GM19438 (cell line): ENCODE measurements around the gene USP6NL.

ENCODE experiments used
- ATAC-seq: cut with Tn5 transposase; IDR thresholded peaks from one replicate; pipeline ENCODE4 v1.9.1; 2021; ENCODE audit warnings: low read depth; ENCODE audit not compliant: unreplicated experiment

USP6NL gene

DNA sequence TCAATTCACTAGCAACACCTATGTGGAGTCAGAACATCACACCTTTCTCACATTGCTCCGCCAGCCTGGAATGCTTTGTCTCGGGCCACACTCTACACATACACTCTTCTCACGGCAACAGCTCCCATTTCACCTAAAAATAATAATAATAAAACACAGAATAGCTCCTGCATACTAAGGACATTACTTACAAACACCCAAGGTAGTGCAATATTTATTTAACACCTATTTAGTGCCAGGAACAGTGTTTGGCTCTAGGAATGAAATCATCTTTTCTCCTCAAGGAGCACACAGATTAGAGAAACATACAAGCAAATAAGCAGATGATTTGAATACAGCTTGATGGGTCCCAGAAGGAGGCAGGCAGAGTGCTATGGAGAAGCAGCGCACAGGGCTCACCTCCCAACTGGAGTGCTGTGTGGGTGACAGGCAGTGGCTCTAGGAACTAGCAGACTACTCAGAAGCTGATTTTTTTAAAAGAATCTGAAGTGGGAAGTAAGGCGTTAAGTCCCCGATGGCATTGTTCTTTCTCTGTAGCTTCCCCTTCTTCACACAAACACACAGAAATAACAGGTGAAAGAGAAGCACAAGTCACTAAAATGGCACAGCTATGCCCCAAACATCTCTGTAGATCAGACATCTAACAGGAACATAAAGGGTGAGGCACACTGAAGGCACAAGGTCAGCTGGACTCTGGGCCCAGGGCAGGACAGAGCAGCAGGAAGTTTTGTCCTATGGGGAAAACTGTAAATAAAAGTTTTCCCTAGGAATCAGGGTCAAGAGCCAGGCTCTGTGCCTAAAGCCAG, 16.7 kb downstream of the USP6NL start:
- ATAC-seq = no peak

DNA sequence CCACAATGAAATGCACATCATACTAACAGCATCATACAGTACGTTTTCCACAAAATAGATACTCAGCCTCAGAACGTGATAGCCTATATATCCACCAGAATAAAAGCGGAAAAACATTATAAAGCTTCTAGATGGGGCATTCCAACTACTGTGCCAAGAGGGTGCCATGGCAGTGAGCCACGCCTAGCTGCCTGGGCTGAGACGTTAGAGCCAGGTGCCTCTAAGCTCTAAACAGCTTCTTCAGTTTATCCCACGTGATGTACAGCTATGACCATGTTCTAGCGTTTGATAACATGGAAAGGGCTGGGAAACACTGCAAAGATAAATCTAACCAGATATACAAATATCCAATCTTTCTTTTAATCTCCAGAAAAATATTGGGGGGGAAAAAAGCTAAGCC, 17.8 kb downstream of the USP6NL start:
- no peak for ATAC-seq

DNA sequence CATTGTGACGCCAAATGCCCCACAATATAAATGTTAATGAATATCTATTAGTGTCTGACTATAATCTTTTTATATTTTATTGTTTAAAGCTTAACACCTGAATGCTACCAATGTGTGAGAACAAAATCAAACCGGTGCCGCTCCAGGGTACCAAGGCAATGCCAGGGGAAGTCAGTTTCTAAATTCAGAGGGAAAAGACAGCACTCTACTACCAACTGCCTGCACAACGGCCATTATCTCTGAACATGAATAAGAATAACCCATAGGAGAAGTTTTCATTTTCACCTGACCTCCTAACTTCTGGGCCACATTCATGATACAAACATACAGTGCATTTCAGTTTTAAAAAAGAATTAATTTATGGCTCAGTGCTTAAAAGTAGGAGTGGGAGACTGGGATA, 21.7 kb downstream of the USP6NL start:
- no peak for ATAC-seq

DNA sequence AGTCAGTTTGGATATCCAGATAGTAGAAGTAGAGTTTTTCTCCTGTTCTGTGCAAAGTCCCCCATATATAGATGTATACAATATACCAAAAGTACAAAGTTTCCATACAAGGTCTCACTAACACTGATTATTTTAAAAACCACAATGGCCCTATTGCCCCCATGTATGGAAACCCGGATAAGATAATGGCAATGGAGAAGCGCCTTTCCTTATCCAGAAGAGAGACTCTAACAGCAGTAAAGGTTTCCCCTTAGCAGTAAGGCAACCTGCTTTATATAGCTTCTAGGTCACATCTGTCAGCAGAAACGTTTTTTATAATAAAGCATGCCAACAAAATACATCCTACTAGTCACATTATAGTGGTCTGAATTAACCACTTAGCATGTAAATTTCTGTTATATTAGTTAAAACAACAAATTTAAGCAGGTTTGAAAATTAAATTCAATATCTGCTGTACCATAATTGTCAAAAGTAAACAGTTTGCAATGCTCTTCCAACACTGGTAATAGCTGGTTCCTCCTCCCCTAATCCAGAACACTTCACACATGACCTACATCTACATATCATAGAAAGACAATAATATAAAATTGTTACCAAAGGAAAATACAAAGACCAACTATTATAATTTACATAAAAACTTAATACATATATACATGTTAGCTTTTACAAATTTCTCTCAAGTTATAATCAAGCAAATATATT, 22.4 kb downstream of the USP6NL start:
- ATAC-seq = no peak

DNA sequence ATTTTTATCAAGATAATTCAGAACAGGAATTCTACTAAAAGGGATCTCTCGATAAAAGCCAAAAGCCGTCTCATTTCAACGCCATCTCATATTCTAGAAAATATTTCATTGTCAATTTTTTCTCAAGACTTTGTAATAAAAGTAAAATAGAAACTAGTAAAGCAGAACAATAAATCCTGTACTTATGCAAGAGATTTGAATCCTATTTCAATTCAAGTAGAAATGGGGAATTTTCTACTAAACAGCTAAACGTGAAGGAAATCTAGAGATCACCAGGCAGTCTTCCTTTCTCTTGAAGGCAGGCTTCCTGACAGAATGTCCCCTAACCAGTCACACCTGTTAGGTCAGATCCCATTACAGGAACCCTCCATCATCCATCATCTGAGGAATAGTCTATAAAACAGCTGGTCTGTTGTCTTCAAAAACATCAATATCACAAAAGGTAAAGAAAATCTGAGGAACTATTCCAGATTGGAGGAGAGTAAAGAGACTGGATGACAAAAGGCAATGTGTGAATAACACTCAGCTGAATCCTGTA, 23.7 kb downstream of the USP6NL start:
- ATAC-seq = no peak

DNA sequence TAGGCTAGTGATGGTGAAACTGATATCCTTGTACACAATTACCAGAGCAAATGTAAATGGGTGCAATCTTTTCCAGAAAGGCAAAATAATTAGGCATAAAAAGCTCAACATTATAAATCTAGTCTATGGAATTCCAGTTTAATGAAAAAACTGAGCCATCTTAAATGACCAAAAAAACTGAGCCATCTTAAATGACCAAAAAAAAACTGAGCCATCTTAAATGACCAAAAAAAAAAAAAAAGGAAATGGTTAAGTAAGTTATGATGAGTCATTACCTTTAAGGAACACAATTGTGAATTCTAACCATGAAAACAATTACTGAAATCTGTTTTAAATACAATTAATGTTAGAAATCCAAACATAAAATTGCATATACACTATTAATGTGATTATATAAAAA, 25.3 kb downstream of the USP6NL start:
- ATAC-seq = no peak

DNA sequence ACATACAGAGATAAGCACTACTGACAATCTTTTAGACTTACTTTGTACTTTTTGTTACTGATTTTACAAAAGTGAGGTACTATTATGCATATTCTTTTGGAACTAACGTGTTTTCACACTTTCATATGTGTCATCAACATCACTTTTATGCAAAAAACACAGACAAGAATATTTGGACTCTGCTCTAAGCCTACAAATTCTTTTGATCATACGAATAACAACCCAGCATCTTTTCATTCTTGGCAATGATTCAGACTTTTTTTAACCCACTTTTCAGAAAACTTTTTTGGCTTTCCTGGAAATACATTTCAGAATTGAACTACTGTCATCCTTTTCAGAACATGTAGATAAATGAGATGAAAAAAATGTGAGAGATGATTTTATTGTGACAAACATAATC, 30.2 kb downstream of the USP6NL start:
- no peak for ATAC-seq

DNA sequence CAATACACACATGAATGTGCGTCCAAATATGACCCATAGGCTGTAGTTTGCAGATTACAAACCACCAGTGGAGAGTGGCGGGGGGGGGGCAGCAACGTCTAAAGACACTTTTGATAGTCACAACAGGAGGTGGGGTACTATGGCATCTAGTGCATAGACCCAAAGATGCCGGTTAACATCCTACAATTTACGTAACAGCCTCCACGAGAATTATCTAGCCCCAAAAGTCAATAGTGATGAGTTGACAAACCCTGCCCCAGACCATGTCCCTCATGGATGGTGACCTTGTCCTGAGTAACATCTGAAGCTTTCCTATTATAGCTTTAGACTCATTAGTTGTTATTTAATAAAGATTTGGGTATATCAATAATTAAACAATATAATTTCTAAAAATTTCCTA, 31.6 kb downstream of the USP6NL start:
- ATAC-seq = no peak

DNA sequence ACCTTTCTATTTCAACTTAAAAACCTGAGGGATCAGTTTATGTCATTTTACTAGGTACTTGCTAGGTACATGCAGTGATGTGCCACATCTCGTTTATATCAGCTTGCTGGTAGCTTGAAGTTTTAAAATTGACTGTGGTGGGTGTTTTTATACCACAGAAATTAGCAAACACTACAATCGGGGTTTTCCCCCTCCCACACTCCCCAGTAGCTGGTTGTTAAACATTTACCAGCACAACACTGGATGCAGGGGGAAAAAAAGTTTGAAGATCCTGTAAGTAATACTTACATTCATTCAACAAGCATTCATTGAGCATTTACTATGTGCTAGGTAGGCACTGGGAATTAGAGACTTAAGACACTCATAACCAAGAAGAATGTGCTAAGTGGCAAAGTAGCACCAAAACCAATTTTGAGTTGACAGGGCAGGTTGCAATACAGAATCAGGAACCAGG, 32.6 kb downstream of the USP6NL start:
- ATAC-seq = peak; percentile 58

DNA sequence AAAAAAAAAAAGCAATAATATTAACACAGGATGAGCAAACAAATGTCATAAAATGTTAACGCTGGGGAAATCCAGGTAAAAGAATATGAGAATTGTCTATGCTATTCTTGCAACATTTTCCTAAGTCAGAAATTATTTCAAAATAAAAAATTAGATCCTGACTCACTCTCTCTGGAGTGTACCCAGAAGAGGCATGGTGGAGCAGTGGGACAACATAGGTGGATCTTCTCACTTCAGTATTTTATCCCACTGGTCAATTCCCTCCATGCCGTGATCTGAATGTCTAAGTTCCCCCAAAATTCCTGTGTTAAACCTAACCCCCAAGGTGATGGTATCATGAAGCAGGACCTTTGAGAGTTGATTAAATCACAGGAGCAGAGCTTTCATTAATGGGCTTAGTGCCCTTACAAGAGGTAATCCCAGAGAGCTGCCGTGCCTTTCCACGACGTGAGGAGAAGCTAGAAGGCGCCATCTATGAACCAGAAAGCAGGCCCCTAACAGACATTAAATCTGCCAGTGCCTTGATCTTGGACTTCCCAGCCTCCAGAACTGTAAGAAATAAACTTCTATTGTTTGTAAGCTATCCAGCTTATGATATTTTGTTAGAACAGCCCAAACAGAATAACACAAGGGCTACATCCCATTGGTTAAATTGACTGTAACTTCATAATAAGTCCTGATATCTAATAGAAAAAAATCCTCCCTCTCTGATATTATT, 35.2 kb downstream of the USP6NL start:
- no peak for ATAC-seq

DNA sequence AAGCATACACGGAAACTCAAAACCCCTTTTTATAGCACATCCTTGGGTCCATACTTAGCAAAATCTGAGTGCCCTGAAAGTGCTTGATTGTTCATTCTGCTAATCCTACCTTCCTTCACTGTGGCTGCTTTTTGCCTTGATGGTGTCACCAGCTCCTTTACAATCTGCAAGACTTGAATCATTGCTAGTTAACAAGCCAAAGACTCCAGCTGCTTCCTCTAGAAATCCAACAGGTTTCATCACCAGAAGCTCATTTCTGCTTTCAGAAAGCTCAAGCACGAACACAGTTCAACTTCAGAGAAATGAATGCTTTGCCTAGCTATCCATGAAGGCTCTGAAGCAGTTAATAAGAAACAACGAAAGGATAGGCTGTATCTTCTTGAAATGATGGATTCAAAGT, 38.0 kb downstream of the USP6NL start:
- no peak for ATAC-seq

DNA sequence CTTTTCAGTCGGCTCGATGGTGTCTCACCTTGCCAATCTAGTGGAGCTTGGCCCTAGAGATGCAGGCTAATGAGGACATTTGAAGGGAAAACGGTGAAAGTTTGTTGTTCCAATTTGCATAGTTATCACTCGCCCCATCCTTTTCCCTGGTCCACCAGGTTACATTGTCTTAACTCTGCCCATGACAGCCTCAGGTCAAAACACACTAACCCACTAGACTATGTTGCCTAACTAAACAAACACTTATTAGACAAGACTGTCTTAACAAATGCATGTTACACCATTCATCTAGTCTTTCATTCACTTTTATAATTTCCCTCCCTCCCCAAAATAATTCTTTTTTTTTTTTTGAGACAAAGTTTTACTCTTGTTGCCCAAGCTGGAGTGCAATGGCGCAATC, 40.7 kb downstream of the USP6NL start:
- no peak for ATAC-seq

DNA sequence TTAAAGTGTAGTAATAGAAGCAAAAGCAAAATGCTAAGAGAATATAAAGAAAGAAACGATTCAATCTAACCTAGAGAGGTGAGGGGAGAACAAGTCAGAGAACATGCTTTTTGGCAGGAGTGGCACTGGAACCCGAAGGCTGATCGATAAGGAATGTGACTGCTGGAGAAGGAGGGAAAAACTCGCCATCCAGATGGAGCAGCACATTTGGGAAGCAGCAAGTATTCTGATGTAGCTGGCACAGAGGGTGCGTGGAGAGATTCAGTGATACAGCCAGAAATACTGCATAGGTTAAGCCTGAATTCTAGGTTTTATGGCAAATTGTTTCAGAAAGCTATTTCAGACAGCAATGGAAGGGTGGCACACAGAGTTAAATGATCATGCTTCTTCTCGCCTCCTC, 42.0 kb downstream of the USP6NL start:
- ATAC-seq = no peak

DNA sequence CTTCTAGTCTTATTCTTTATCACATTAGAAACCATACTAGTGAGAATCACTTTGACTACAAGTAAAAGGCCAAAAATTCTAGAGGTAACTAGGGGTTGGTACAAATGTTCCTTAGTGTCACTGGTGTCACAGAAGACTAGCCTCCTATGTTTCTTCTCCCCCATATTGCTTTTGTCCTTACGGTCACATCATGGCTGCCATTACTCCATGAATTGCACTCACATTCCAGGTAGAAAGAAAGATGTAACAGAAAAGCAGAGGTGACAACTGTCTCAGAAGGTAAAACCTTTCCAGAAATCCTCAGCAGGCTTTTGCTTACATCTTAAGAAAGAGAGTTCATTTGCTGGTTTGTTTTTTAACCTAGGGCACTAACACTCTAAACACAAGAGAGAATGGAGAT, 42.9 kb downstream of the USP6NL start:
- no peak for ATAC-seq

DNA sequence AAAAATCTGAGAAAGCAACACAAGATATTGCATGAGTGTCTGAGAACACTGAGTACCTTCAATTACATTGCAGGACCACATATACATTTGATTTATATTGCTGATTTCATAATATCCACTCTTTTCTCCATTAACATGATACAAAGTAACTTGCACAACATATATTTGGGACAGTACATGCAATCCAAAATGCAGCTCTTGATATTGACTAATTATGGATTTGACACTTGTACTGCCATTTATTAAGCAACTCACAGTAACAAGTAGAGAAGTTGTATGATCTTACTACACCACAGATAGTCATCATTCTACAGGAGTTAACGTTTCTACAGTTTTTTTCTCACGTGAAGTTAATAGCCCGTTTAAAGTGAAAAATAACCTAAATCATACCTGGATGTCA, 46.7 kb downstream of the USP6NL start:
- no peak for ATAC-seq

DNA sequence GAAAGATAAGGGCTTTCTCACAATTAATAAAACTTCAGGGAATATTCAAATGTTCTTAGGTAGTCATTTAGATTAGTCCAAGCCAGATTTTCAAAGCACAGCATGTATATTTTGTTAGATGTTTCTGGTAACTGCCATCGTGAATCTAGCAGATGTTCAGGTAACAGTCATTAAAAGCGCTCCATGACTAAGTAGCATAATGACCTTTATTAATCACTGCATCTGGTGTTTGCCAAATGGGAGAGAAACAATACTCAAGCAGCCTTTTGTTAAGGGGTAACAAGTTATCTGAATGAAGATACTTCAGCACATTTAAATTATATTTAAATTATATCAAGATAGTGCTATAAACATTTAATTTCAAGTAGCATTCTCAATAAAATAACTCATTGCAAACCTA, 47.5 kb downstream of the USP6NL start:
- no peak for ATAC-seq

DNA sequence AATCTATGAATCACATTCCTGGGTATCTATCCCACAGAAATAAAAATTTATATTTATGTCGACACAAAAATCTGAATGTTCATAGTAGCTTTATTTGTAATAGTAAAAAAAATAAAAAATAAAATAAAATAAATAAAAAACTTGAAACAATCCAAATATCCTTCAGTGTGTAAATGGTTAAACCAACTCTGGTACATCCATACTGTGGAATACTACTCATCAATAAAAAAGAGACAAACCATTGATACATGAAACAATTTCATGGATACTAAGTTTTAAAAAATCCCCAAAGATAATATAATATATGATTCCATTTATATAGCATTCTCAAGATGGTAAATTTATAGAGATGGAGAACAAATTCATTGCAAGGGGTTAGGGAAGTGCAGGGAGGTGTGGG, 48.6 kb downstream of the USP6NL start:
- no peak for ATAC-seq

DNA sequence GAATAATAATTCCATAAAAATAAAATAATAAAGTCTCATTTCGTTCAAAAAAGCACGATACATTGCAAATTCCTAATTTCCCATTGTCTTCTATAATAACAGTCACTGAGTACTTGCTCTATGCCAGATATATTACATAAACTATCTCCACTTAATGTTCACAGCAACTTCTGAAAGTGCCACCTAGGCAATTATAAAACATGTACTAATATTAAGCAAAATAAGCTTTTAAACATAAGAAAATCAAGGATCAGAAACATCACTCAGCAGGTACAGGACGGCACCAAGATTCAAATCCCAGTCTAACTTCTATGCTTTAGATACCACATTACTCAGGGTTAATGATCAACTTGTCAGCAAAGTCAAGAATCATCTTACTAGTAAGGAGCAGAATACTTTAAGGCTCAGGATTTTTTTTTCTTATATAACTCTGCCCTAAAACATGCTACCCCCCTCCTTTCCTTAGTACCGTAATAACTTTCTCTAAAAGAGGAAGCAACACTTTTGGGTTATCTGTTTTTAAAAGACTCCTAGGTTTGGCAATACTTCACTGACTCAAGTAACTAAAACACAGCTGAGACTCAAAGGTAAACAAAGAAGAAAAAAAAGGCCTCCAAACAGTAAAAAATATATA, 51.3 kb downstream of the USP6NL start:
- ATAC-seq = peak; percentile 80

DNA sequence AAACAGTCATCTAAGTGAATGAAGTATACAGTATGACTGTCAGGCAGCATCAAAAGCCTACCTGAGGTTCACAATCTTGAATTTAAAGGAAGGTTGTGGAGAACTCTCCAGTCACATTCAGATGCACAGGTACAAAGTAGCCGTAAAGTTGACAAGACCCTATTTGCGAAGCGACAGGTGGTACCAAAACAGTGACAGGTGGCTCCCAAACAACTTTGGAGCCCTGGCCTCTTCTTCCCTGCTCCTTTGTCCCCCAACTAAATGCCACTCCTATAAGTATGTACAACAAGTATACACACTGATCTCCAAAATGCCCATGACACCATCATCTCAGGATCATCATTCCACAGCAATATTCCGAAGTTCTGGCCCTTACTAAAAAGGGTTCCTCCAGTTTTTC, 53.5 kb downstream of the USP6NL start:
- no peak for ATAC-seq

DNA sequence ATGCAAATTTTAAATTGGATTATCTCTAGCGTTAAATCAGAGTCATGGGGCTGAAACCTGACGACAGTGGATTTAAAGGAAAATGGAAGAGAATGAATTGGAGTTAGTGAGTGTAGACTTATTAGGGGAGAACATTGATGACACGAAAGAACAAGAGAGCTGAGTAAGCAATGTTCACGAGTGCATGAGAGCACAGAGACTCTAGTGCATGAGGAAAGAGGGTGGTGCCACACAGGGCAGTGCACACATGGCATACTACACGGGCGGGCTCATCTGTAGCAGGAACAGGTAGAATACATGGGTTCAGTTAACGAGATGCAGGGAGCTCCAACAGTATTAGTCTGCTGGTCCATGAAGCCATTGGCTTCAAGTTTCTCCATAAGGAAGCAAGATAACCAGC, 53.9 kb downstream of the USP6NL start:
- ATAC-seq = no peak

DNA sequence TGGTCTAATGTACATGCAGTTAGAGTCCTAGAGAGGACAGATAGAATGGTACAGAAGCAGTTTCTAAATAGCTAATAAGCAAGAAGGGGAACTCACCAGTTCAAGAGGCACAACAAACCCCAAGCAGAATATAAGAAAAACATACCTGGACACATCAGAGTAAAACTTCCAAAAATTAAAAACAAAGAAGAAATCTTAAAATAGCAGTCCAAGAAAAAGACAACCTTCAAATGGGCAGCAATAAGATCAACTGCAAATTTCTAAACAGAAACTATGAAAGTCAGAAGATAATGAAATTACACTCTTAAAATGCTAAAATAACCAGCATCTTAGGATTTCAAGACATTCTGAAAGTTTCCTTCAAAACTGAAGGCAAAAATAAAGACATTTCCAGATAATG, 55.9 kb downstream of the USP6NL start:
- no peak for ATAC-seq
